HG02852 (cell line): ENCODE results near the gene ZNF280B.

Experiments used
- ATAC-seq: cut with Tn5 transposase; IDR thresholded peaks from one replicate; pipeline ENCODE4 v1.9.1; 2021; ENCODE audit warnings: mild to moderate bottlenecking, moderate library complexity; ENCODE audit not compliant: unreplicated experiment

The ZNF280B gene, protein sequence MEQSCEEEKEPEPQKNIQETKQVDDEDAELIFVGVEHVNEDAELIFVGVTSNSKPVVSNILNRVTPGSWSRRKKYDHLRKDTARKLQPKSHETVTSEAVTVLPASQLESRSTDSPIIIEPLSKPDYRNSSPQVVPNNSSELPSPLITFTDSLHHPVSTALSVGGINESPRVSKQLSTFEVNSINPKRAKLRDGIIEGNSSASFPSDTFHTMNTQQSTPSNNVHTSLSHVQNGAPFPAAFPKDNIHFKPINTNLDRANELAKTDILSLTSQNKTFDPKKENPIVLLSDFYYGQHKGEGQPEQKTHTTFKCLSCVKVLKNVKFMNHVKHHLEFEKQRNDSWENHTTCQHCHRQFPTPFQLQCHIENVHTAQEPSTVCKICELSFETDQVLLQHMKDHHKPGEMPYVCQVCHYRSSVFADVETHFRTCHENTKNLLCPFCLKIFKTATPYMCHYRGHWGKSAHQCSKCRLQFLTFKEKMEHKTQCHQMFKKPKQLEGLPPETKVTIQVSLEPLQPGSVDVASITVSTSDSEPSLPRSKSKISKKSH

GRCh38 chr22:22508274-22509176 is at the start of gene ZNF280B:
ZNF280B (minus strand) TSS chr22:22508742; CDS start chr22:22489398, 19,344 bp downstream.
- peak; percentile 92 for ATAC-seq

GRCh38 chr22:22556995-22557925 is 48.7 kb upstream of the ZNF280B start:
- no peak for ATAC-seq

DNA sequence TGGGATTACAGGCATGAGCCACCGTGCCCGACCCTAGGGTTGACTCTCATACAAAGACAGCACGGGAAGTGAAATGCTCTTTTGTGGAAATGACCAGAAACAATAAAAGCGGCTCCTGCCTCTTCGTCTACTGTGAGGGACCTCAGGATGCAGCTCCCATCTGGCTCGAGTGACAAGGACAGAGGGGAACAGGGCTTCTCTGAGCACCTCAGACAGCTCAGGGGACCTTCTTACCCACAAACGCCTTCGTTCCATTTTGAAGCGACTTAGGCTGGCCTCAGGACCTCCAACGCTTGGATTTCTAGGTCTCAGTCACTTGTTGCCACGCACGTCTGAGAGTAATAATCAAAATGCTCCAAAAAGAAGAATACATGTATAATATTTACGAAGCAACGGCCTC is 48.0 kb upstream of the ZNF280B start:
- ATAC-seq = no peak

- no peak for ATAC-seq
These were observed 47.1 kb upstream of the ZNF280B start for GRCh38 chr22:22555596-22555995.

- ATAC-seq = no peak
These were observed 46.2 kb upstream of the ZNF280B start for GRCh38 chr22:22554587-22555284.

DNA sequence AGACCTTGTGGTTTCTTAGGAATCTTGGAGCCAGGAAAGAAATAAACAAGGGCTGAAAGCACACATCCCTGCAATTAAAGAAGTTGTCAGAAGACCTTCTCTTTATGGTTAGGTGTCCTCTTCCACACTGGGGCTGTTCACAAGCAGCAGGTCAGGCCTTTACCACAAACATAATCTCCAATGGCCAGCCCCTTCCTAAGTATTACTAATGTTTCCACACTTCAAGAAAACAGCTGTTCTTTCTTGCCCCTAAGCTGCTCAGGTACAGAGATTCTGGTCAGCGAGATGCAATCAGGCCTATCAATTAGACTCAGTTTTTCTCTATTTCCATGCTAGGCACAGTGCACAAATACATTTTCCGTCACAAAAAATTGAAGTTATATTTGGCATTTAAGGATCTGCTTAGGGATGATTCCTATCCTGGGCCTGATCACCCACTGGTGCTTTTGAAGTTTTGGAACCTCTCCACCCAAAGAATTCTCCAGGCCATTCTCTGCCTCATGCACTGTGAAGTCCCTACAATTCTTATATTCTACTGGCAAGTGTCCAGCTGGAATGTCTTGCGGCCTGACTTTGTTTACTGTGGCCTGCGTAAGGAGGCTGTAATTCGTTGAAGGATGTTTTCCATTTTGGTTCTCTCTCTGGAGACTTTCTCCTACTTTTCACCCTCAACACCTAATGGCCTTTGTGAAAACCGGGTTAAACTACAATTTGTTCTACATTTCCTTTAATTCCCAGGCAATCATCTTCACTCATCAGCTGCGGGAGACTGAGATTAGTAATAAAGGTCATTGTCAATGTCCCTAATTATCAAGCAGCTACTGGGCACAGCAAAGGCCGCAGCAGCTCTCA is 45.4 kb upstream of the ZNF280B start:
- no peak for ATAC-seq

DNA sequence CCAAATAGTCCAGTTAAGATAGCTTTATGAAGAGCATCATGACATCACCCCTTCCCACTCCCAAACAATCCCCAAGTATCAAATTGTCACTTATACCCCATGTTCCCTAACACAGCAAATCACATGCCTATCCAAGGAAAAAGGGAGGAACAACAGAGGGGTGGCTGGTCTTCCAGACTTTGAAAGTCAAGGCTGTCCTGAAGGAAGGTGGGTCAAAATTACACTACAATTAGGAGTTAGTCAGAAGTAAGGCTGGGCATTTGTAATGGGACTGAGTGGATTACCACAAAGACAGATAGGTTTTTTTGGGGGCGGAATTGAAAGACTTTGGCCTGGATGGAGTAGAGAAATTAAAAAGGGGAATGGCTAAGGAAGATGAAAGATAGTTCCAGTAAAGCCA is 44.6 kb upstream of the ZNF280B start:
- no peak for ATAC-seq

DNA sequence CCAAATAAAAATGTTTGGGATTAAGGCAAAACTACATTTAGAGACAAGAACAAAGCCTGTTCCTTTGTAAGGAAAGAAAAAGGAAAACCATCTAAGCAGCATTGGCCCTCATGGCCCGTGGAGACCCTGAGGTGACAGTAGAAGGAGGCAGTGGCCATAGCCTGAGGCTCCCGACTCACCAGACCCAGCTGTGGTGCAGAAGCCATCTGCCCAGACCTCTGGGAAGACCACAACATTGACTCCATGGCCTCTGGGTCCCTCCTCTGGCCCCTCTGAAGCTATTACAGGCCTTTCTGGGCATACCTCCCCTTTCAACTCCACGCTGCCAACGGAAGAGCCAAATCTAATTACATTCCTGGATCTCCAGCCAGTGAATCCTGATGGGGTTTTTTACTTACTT is 44.1 kb upstream of the ZNF280B start:
- no peak for ATAC-seq

DNA sequence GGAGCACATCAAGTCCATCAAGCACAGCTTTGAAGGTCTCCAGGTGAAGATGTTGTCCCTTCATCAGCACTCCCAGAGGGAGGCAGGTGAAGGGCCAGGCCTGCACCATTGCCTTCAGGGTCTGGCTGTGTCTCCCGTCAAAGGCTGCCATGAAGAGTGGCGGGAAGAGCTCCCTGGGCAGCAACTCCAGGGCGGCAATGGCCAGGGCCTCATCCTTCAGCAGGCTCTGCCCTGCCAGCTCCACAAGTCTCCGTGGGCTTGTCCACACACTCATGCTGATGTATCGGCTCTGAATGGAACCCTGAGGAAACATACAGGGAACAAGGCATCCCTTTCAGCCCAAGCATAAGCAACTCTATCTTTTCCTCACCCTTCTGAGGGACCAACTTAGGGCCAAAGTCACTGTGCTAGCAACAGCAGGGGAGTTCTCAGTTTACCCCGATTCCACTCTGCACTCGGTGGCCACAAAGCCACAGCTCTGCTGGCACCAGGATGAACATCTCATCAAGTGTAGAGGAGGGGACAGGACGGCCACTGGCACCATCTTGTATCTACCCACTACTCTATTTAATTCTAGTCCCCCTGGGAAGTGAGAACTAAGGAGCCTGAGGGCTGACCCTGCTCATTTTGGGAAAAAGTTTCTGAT is 42.4 kb upstream of the ZNF280B start:
- no peak for ATAC-seq

DNA sequence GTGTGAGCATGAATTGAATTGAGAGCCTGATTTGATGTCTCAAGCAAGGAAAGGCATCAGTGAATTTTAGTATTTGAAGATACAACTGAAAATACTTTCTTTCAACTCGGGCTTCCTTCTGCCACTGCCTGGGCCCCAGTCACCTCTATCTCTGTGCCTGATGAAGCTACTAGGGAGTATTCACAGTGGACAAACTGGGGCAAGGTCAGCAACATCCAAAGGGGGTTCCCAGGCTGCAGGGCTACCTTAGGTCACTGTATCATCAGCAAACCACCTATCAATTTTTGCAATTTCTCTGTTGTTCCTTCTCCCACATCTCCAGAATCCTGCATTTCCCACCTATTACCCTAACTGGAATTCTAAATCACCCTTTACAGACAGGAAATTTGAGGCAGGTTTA is 40.4 kb upstream of the ZNF280B start:
- no peak for ATAC-seq

DNA sequence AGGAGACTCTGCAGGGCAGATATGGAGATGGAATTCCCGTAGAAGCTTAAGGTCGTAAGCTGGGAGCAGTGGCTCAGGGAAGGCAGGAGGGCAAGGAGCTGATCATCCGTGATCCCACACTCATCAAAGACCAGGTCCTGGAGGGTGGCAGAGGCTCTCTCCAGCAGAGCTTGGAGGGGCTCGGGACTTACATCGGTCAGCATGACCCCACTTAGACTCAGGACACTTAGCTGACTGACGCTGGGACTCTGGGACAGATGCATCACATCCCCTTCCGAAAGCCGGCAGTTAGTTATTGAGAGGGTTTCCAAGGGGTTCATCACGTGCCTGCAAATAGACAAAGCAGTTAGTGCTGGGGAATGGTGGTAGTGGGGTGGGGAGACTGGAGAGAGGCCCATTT is 39.8 kb upstream of the ZNF280B start:
- ATAC-seq = no peak

- no peak for ATAC-seq
These were observed 39.3 kb upstream of the ZNF280B start for GRCh38 chr22:22547692-22548300.

- no peak for ATAC-seq
These were observed 38.7 kb upstream of the ZNF280B start for GRCh38 chr22:22547226-22547625.

GRCh38 chr22:22546490-22546889 is 37.9 kb upstream of the ZNF280B start:
- ATAC-seq = no peak

GRCh38 chr22:22545084-22545483 is 36.5 kb upstream of the ZNF280B start:
- no peak for ATAC-seq

GRCh38 chr22:22538226-22538989 is 29.9 kb upstream of the ZNF280B start:
- ATAC-seq = no peak

- ATAC-seq = no peak
These were observed 28.4 kb upstream of the ZNF280B start for GRCh38 chr22:22536916-22537315.
